ENCODE data around the gene CAV3.
"Not testable (repeated sequence)": the region's sequence is repeated elsewhere in the genome, so short reads cannot be mapped to it uniquely, and the experiment has no call there.

The CAV3 gene

GRCh38 chr3:8733332-8734094 lies at the start of gene CAV3:
Gene CAV3 (plus strand): TSS chr3:8733802. CDS start chr3:8733877, 75 bp downstream.
- peak; percentile 24 for DNase-seq (ENCODE audit: low spot score)

- DNase-seq (ENCODE audit: low spot score), result not testable (repeated sequence)
These were observed 48.6 kb upstream of the CAV3 start for GRCh38 chr3:8684992-8685391.

GRCh38 chr3:8691295-8691694 lies 42.3 kb upstream of the CAV3 start:
- DNase-seq (ENCODE audit: low spot score), result not testable (repeated sequence)

GRCh38 chr3:8702560-8702959 lies 31.0 kb upstream of the CAV3 start:
- no peak for DNase-seq (ENCODE audit: low spot score)

GRCh38 chr3:8705575-8705974 lies 28.0 kb upstream of the CAV3 start:
- DNase-seq (ENCODE audit: low spot score), result no peak

- DNase-seq (ENCODE audit: low spot score), result peak; percentile 0
These were observed 24.3 kb upstream of the CAV3 start for GRCh38 chr3:8709287-8709686.

- DNase-seq (ENCODE audit: low spot score), result peak; percentile 1
These were observed 23.6 kb upstream of the CAV3 start for GRCh38 chr3:8709801-8710507.

GRCh38 chr3:8712045-8712907 lies 21.3 kb upstream of the CAV3 start:
- peak; percentile 82 for DNase-seq (ENCODE audit: low spot score)

GRCh38 chr3:8712908-8713255 lies 20.7 kb upstream of the CAV3 start:
- DNase-seq (ENCODE audit: low spot score), result no peak

GRCh38 chr3:8713901-8714759 lies 19.5 kb upstream of the CAV3 start:
- no peak for DNase-seq (ENCODE audit: low spot score)

GRCh38 chr3:8715757-8716156 lies 17.8 kb upstream of the CAV3 start:
- not testable (repeated sequence) for DNase-seq (ENCODE audit: low spot score)

GRCh38 chr3:8722808-8723207 lies 10.8 kb upstream of the CAV3 start:
- DNase-seq (ENCODE audit: low spot score), result no peak

- DNase-seq (ENCODE audit: low spot score), result no peak
These were observed 10.0 kb upstream of the CAV3 start for GRCh38 chr3:8723612-8724011.

GRCh38 chr3:8724108-8724752 lies 9.4 kb upstream of the CAV3 start:
- no peak for DNase-seq (ENCODE audit: low spot score)

- no peak for DNase-seq (ENCODE audit: low spot score)
These were observed 5.7 kb upstream of the CAV3 start for GRCh38 chr3:8727605-8728512.

- no peak for DNase-seq (ENCODE audit: low spot score)
These were observed 4.1 kb upstream of the CAV3 start for GRCh38 chr3:8729479-8729878.

- DNase-seq (ENCODE audit: low spot score), result no peak
These were observed 2.9 kb upstream of the CAV3 start for GRCh38 chr3:8730656-8731055.

GRCh38 chr3:8732413-8732812 lies 1.2 kb upstream of the CAV3 start:
- DNase-seq (ENCODE audit: low spot score), result no peak

GRCh38 chr3:8734137-8734878 lies 706 bp downstream of the CAV3 start:
- no peak for DNase-seq (ENCODE audit: low spot score)

Measured in AG08395 (cell line).